GM12891 (cell line): ENCODE results near the gene SLC25A22.

Experiments used
- PAX5 ChIP-seq: IDR thresholded peaks from 2 replicates; pipeline ENCODE4 v1.6.1; 2011; ENCODE audit warnings: low read length, moderate library complexity, mild to moderate bottlenecking; ENCODE audit not compliant: insufficient read depth, severe bottlenecking
- POLR2A ChIP-seq: IDR thresholded peaks from 2 replicates; pipeline ENCODE4 v1.6.1; 2011; ENCODE audit warnings: low read depth, low read length, control low read depth
- POLR2AphosphoS5 ChIP-seq: IDR thresholded peaks from 2 replicates; pipeline ENCODE4 v1.6.1; 2011; ENCODE audit warnings: low read depth, low read length, control low read depth
- SPI1 ChIP-seq: IDR thresholded peaks from 2 replicates; pipeline ENCODE4 v1.6.1; 2011; ENCODE audit warnings: low read depth, low read length, control low read depth
- TAF1 ChIP-seq: IDR thresholded peaks from 2 replicates; pipeline ENCODE4 v1.6.1; 2011; ENCODE audit warnings: low read depth, low read length, control low read depth

- TF ChIP-seq POLR2A (no peak), POLR2AphosphoS5 (no peak), TAF1 (no peak), SPI1 (no peak), PAX5 (no peak)
Measured at GRCh38 chr11:800473-800872, 2.4 kb upstream of the SLC25A22 start.
